Esophagus squamous epithelium (tissue), 4 donors: Measurements from ENCODE around the gene DBP.

Experiments used
- CTCF ChIP-seq, 6 experiments: fragments of 450-650 bp in 4 of 6; fragments of 200-600 bp in 2 of 6; sonication (generic) in 2 of 6; IDR thresholded peaks; one replicate each; pipeline ENCODE4 v1.5.1; 2016 to 2019; ENCODE audit warnings: antibody characterized with exemption in 6 of 6, mild to moderate bottlenecking in 4 of 6, moderate library complexity in 4 of 6
- POLR2A ChIP-seq, 4 donors: fragments of 450-650 bp; IDR thresholded peaks; one replicate each; pipeline ENCODE4 v1.6.1; 2017; ENCODE audit warnings: antibody characterized with exemption in 4 of 4, mild to moderate bottlenecking in 4 of 4, moderate library complexity in 3 of 4

GRCh38 chr19:48629297-48629598, 7.9 kb downstream of the DBP start:
- TF ChIP-seq CTCF (IDR thresholded peaks at IDR 0.05) = no peak
- no peak for TF ChIP-seq POLR2A (IDR thresholded peaks at IDR 0.05)
